HepG2 (cell line): Measurements from ENCODE around the gene ZMAT2. TPM values are rescaled to one million over a fixed set of nuclear protein-coding genes. Genes with fewer than 3 reads are reported as not detected.

Experiments used
- FOXK1 ChIP-seq: sonication (generic); formaldehyde crosslinking; IDR thresholded peaks from 2 replicates; pipeline ENCODE4 v1.4.0; 2020; ENCODE audit warnings: low read depth, missing genetic modification reagents, borderline replicate concordance
- FOXO1 ChIP-seq: sonication (generic); formaldehyde crosslinking; IDR thresholded peaks from 2 replicates; pipeline ENCODE4 v1.4.0; 2020; ENCODE audit warnings: missing genetic modification reagents
- HMG20A ChIP-seq: IDR thresholded peaks from 2 replicates; pipeline ENCODE4 v1.6.1; 2016; ENCODE audit warnings: borderline replicate concordance
- HNRNPL ChIP-seq: fragments of 200-400 bp; formaldehyde crosslinking; IDR thresholded peaks from 2 replicates; pipeline ENCODE4 v1.6.1; 2017; ENCODE audit warnings: mild to moderate bottlenecking, low read depth, low read length
- MBNL3 ChIP-seq: fragments of 250-450 bp; sonication (Bioruptor Pico); conservative IDR thresholded peaks from 2 replicates; pipeline ENCODE4 v1.8.0; 2022; ENCODE audit warnings: mild to moderate bottlenecking, inconsistent platforms
- NFIC ChIP-seq: IDR thresholded peaks from 2 replicates; pipeline ENCODE4 v1.6.1; 2012; ENCODE audit warnings: mild to moderate bottlenecking, low read length, inconsistent platforms
- PREB ChIP-seq: sonication (generic); formaldehyde crosslinking; IDR thresholded peaks from 2 replicates; pipeline ENCODE4 v1.4.0; 2020; ENCODE audit warnings: missing genetic modification reagents
- PTBP1 ChIP-seq: fragments of 200-400 bp; formaldehyde crosslinking; IDR thresholded peaks from 2 replicates; pipeline ENCODE4 v1.6.1; 2018; ENCODE audit warnings: low read length, low read depth; ENCODE audit not compliant: poor library complexity, severe bottlenecking
- REL ChIP-seq: sonication (generic); formaldehyde crosslinking; conservative IDR thresholded peaks from 2 replicates; pipeline ENCODE4 v1.8.0; 2022; ENCODE audit warnings: mild to moderate bottlenecking, missing genetic modification reagents, moderate library complexity
- SMC3 ChIP-seq: IDR thresholded peaks from 2 replicates; pipeline ENCODE4 v1.6.1; 2011; ENCODE audit warnings: low read length, improper control_type of control experiment
- SMYD3 ChIP-seq: sonication (generic); formaldehyde crosslinking; IDR thresholded peaks from 2 replicates; pipeline ENCODE4 v1.8.1; 2023; ENCODE audit warnings: mild to moderate bottlenecking, missing genetic modification reagents
- SP4 ChIP-seq: sonication (generic); formaldehyde crosslinking; IDR thresholded peaks from 2 replicates; pipeline ENCODE4 v1.8.1; 2023; ENCODE audit warnings: mild to moderate bottlenecking, missing genetic modification reagents
- TCF7 ChIP-seq: sonication (generic); IDR thresholded peaks from 2 replicates; pipeline ENCODE4 v1.6.1; 2016; ENCODE audit warnings: antibody characterized with exemption, low read depth
- TRAFD1 ChIP-seq: sonication (generic); formaldehyde crosslinking; IDR thresholded peaks from 2 replicates; pipeline ENCODE4 v1.5.1; 2020; ENCODE audit warnings: missing genetic modification reagents, mild to moderate bottlenecking, borderline replicate concordance
- ZFP36L2 ChIP-seq: sonication (generic); formaldehyde crosslinking; IDR thresholded peaks from 2 replicates; pipeline ENCODE4 v1.4.0; 2020; ENCODE audit warnings: missing genetic modification reagents
- ZNF251 ChIP-seq: sonication (generic); formaldehyde crosslinking; IDR thresholded peaks from 2 replicates; pipeline ENCODE4 v1.9.0; 2021; ENCODE audit warnings: mild to moderate bottlenecking, missing genetic modification reagents
- ZNF260 ChIP-seq: sonication (generic); formaldehyde crosslinking; IDR thresholded peaks from 2 replicates; pipeline ENCODE4 v1.4.0; 2020; ENCODE audit warnings: missing genetic modification reagents, low read depth, mild to moderate bottlenecking, borderline replicate concordance
- ZNF343 ChIP-seq: sonication (generic); formaldehyde crosslinking; IDR thresholded peaks from 2 replicates; pipeline ENCODE4 v1.4.0; 2020; ENCODE audit warnings: mild to moderate bottlenecking, missing genetic modification reagents
- ZNF563 ChIP-seq: sonication (generic); formaldehyde crosslinking; IDR thresholded peaks from 2 replicates; pipeline ENCODE4 v1.8.0; 2022; ENCODE audit warnings: mild to moderate bottlenecking, moderate library complexity, missing genetic modification reagents
- ZNF615 ChIP-seq: sonication (generic); formaldehyde crosslinking; IDR thresholded peaks from 2 replicates; pipeline ENCODE4 v1.5.0; 2020; ENCODE audit warnings: mild to moderate bottlenecking, missing genetic modification reagents, borderline replicate concordance
- ZNF724P ChIP-seq: sonication (generic); formaldehyde crosslinking; IDR thresholded peaks from 2 replicates; pipeline ENCODE4 v1.8.0; 2022; ENCODE audit warnings: missing genetic modification reagents, borderline replicate concordance
- ZNF800 ChIP-seq: sonication (generic); formaldehyde crosslinking; IDR thresholded peaks from 2 replicates; pipeline ENCODE4 v1.4.0; 2020; ENCODE audit warnings: missing genetic modification reagents
- polyA plus RNA-seq, 8 experiments: library from polyadenylated mRNA; depleted of rRNA in 3 of 8; stranded (reverse) in 7 of 8; unstranded in 1 of 8; fragments of >200 nt; fragmentation: Illumina TruSeq in 4 of 8; extraction: Trizol in 4 of 8; gene quantifications; 2 replicates each; pipeline versions ENCODE4 v1.2.1 to v1.2.3, GENCODE V29; 2011 to 2016; ENCODE audit warnings: low read depth in 4 of 8, missing spikeins in 1 of 8, mixed read lengths in 1 of 8; ENCODE audit not compliant: insufficient read depth in 1 of 8
- total RNA-seq, 5 experiments: library from RNA; depleted of rRNA; stranded (reverse); fragments of >200 nt; fragmentation: Illumina TruSeq; extraction: Trizol; gene quantifications; 2 replicates each; pipeline ENCODE4 v1.2.3, GENCODE V29; 2016; ENCODE audit warnings: low read depth in 1 of 5
- TF ChIP-seq, protein P1 (sequence below): IDR thresholded peaks from 2 replicates; pipeline ENCODE4 v1.6.1; 2016
- TF ChIP-seq, protein P2 (sequence below): sonication (generic); formaldehyde crosslinking; IDR thresholded peaks from 2 replicates; pipeline ENCODE4 v1.4.0; 2020; ENCODE audit warnings: missing genetic modification reagents; ENCODE audit errors: not compliant biosample characterization

ZMAT2 gene
- total and polyA plus RNA-seq, 2 of the 13 experiments (the other 11 are each of a cell fraction or from before 2014, with no cell fraction given) = 35.4 to 92.8 TPM

- TF ChIP-seq SMYD3 (no peak), HNRNPL (no peak), ZNF800 (CRISPR knock-in tag) (peak; percentile 69; the same call in 1 of the 2 replicates), TRAFD1 (CRISPR knock-in tag) (no peak), TCF7 (no peak), NFIC (peak; percentile 41; the same call in 1 of the 2 replicates), ZNF615 (0 out of 2 replicates have a peak, but pooled peaks have one; percentile 30), ZNF260 (no peak), ZNF563 (no peak), REL (no peak), FOXO1 (CRISPR knock-in tag) (peak; percentile 32; the same call in 1 of the 2 replicates), ZNF343 (CRISPR knock-in tag) (no peak), ZFP36L2 (no peak), SMC3 (no peak), ZNF251 (CRISPR knock-in tag) (no peak), FOXK1 (peak; percentile 51), HMG20A (peak; percentile 61; the same call in 1 of the 2 replicates), MBNL3 (CRISPR knock-in tag) (no peak), SP4 (0 out of 2 replicates have a peak, but pooled peaks have one; percentile 42), ZNF724P (CRISPR knock-in tag) (peak; percentile 61; the same call in 1 of the 2 replicates), PTBP1 (no peak), PREB (CRISPR knock-in tag) (no peak)
- TF ChIP-seq, protein P1, sequence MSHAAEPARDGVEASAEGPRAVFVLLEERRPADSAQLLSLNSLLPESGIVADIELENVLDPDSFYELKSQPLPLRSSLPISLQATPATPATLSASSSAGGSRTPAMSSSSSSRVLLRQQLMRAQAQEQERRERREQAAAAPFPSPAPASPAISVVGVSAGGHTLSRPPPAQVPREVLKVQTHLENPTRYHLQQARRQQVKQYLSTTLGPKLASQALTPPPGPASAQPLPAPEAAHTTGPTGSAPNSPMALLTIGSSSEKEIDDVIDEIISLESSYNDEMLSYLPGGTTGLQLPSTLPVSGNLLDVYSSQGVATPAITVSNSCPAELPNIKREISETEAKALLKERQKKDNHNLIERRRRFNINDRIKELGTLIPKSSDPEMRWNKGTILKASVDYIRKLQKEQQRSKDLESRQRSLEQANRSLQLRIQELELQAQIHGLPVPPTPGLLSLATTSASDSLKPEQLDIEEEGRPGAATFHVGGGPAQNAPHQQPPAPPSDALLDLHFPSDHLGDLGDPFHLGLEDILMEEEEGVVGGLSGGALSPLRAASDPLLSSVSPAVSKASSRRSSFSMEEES = no peak
- TF ChIP-seq, protein P2, sequence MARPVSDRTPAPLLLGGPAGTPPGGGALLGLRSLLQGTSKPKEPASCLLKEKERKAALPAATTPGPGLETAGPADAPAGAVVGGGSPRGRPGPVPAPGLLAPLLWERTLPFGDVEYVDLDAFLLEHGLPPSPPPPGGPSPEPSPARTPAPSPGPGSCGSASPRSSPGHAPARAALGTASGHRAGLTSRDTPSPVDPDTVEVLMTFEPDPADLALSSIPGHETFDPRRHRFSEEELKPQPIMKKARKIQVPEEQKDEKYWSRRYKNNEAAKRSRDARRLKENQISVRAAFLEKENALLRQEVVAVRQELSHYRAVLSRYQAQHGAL = peak; percentile 38
Observed at GRCh38 chr5:140725799-140726471, 25.7 kb downstream of the ZMAT2 start (continued).
